Rectal smooth muscle tissue (tissue), 1 donor: Measurements from ENCODE around the gene GJD2.

ENCODE experiments used
- H3K27ac ChIP-seq: one replicate; pipeline ENCODE4 v1.7.0; 2013; ENCODE audit warnings: low read depth, low read length, inconsistent platforms
- H3K27me3 ChIP-seq: one replicate; pipeline ENCODE4 v1.7.0; 2013; ENCODE audit warnings: low read length; ENCODE audit not compliant: control insufficient read depth, insufficient read depth
- H3K36me3 ChIP-seq: one replicate; pipeline ENCODE4 v1.7.0; 2013; ENCODE audit warnings: low read length; ENCODE audit not compliant: control insufficient read depth, insufficient read depth
- H3K4me1 ChIP-seq: one replicate; pipeline ENCODE4 v1.7.0; 2013; ENCODE audit warnings: low read length; ENCODE audit not compliant: control insufficient read depth, insufficient read depth
- H3K4me3 ChIP-seq: one replicate; pipeline ENCODE4 v1.7.0; 2013; ENCODE audit warnings: low read length
- H3K9ac ChIP-seq: one replicate; pipeline ENCODE4 v1.7.0; 2013; ENCODE audit warnings: low read length

Gene GJD2

GRCh38 chr15:34790121-34790520 is 35.3 kb upstream of the GJD2 start:
- no peak overlapping the region for H3K27ac ChIP-seq
- H3K4me1 ChIP-seq, result no peaks in the 10 kb centered on the region
- H3K4me3 ChIP-seq, result no peak overlapping the region
- H3K9ac ChIP-seq, result no peak overlapping the region
- no peaks in the 10 kb centered on the region for H3K36me3 ChIP-seq
- H3K27me3 ChIP-seq, result no peaks in the 10 kb centered on the region

- Histone ChIP-seq H3K36me3 (no peaks in the 10 kb centered on the region), H3K27me3 (no peaks in the 10 kb centered on the region), H3K27ac (no peak overlapping the region), H3K9ac (no peak overlapping the region), H3K4me3 (no peak overlapping the region), H3K4me1 (no peaks in the 10 kb centered on the region)
These were observed 34.5 kb upstream of the GJD2 start for GRCh38 chr15:34789326-34789725.

GRCh38 chr15:34786206-34786605 is 31.4 kb upstream of the GJD2 start:
- no peaks in the 10 kb centered on the region for H3K27me3 ChIP-seq
- H3K27ac ChIP-seq, result no peak overlapping the region
- H3K9ac ChIP-seq, result no peak overlapping the region
- no peaks in the 10 kb centered on the region for H3K4me1 ChIP-seq
- no peaks in the 10 kb centered on the region for H3K36me3 ChIP-seq
- no peak overlapping the region for H3K4me3 ChIP-seq

GRCh38 chr15:34783991-34784390 is 29.2 kb upstream of the GJD2 start:
- H3K4me3 ChIP-seq, result no peak overlapping the region
- no peaks in the 10 kb centered on the region for H3K4me1 ChIP-seq
- H3K27ac ChIP-seq, result no peak overlapping the region
- H3K36me3 ChIP-seq, result no peaks in the 10 kb centered on the region
- no peaks in the 10 kb centered on the region for H3K27me3 ChIP-seq
- no peak overlapping the region for H3K9ac ChIP-seq

GRCh38 chr15:34783431-34783830 is 28.6 kb upstream of the GJD2 start:
- no peak overlapping the region for H3K9ac ChIP-seq
- no peaks in the 10 kb centered on the region for H3K27me3 ChIP-seq
- H3K4me3 ChIP-seq, result no peak overlapping the region
- H3K4me1 ChIP-seq, result no peaks in the 10 kb centered on the region
- no peaks in the 10 kb centered on the region for H3K36me3 ChIP-seq
- H3K27ac ChIP-seq, result no peak overlapping the region

GRCh38 chr15:34782901-34783300 is 28.1 kb upstream of the GJD2 start:
- H3K27ac ChIP-seq, result no peak overlapping the region
- no peak overlapping the region for H3K9ac ChIP-seq
- no peaks in the 10 kb centered on the region for H3K4me1 ChIP-seq
- H3K36me3 ChIP-seq, result no peaks in the 10 kb centered on the region
- no peak overlapping the region for H3K4me3 ChIP-seq
- no peaks in the 10 kb centered on the region for H3K27me3 ChIP-seq

- no peak overlapping the region for H3K9ac ChIP-seq
These were observed 25.9 kb upstream of the GJD2 start for GRCh38 chr15:34780725-34781124.

GRCh38 chr15:34776606-34777105 is 21.9 kb upstream of the GJD2 start:
- Histone ChIP-seq H3K36me3 (no peaks in the 10 kb centered on the region), H3K27me3 (no peaks in the 10 kb centered on the region), H3K27ac (no peak overlapping the region), H3K9ac (no peak overlapping the region), H3K4me3 (no peak overlapping the region), H3K4me1 (no peaks in the 10 kb centered on the region)

More at GRCh38 chr15:34780725-34781124, 25.9 kb upstream of the GJD2 start:
- H3K4me3 ChIP-seq, result no peak overlapping the region
- no peaks in the 10 kb centered on the region for H3K36me3 ChIP-seq
- no peaks in the 10 kb centered on the region for H3K27me3 ChIP-seq
- H3K4me1 ChIP-seq, result no peaks in the 10 kb centered on the region
- H3K27ac ChIP-seq, result no peak overlapping the region

GRCh38 chr15:34773917-34774316 is 19.1 kb upstream of the GJD2 start:
- Histone ChIP-seq H3K36me3 (no peaks in the 10 kb centered on the region), H3K9ac (no peak overlapping the region), H3K27me3 (no peaks in the 10 kb centered on the region), H3K27ac (no peak overlapping the region), H3K4me1 (no peaks in the 10 kb centered on the region), H3K4me3 (no peak overlapping the region)

GRCh38 chr15:34773013-34773412 is 18.2 kb upstream of the GJD2 start:
- Histone ChIP-seq H3K4me1 (no peaks in the 10 kb centered on the region), H3K36me3 (no peaks in the 10 kb centered on the region), H3K4me3 (no peak overlapping the region), H3K9ac (no peak overlapping the region), H3K27ac (no peak overlapping the region), H3K27me3 (no peaks in the 10 kb centered on the region)

- Histone ChIP-seq H3K27ac (no peak overlapping the region), H3K36me3 (no peaks in the 10 kb centered on the region), H3K4me3 (no peak overlapping the region), H3K4me1 (no peaks in the 10 kb centered on the region), H3K9ac (no peak overlapping the region), H3K27me3 (no peaks in the 10 kb centered on the region)
These were observed 17.5 kb upstream of the GJD2 start for GRCh38 chr15:34772312-34772711.

- no peak overlapping the region for H3K27ac ChIP-seq
- no peaks in the 10 kb centered on the region for H3K4me1 ChIP-seq
- no peak overlapping the region for H3K4me3 ChIP-seq
- no peaks in the 10 kb centered on the region for H3K36me3 ChIP-seq
- H3K9ac ChIP-seq, result no peak overlapping the region
- no peaks in the 10 kb centered on the region for H3K27me3 ChIP-seq
These were observed 14.9 kb upstream of the GJD2 start for GRCh38 chr15:34769711-34770110.

- no peak overlapping the region for H3K4me3 ChIP-seq
- no peaks in the 10 kb centered on the region for H3K4me1 ChIP-seq
- H3K36me3 ChIP-seq, result no peaks in the 10 kb centered on the region
- no peak overlapping the region for H3K9ac ChIP-seq
- H3K27ac ChIP-seq, result no peak overlapping the region
- no peaks in the 10 kb centered on the region for H3K27me3 ChIP-seq
These were observed 13.7 kb upstream of the GJD2 start for GRCh38 chr15:34768530-34768929.
